HG03108 (cell line): Measurements from ENCODE around the gene FAM124A.

ENCODE experiments used
- ATAC-seq: cut with Tn5 transposase; IDR thresholded peaks from one replicate; pipeline ENCODE4 v1.9.1; 2021; ENCODE audit warnings: moderate library complexity; ENCODE audit not compliant: unreplicated experiment

FAM124A gene

GRCh38 chr13:51220706-51221105 is 1.5 kb upstream of the FAM124A start:
- no peak for ATAC-seq

DNA sequence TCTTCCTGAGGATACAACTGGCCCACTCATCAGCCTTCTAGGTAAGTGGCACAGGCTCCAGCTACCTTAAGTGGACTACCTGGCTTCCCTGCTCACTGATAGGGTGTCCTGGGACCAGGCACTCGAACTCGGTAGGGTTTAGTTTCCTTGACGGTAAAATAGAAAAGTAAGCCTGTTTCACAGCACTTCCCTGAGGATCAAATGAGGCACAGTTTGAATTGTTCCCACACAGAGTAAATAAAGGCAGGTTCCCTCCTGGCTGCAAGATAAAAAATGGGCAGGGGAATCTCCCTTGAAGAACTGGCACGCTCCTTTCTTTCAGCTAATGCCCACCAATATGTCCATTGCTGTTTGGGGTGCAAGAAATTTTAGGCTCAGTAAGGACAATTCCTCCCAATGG is 1.1 kb upstream of the FAM124A start:
- ATAC-seq: no peak

- no peak for ATAC-seq
Measured at GRCh38 chr13:51221674-51222036, 543 bp upstream of the FAM124A start.

GRCh38 chr13:51222686-51223559 is 725 bp downstream of the FAM124A start:
- ATAC-seq: no peak

DNA sequence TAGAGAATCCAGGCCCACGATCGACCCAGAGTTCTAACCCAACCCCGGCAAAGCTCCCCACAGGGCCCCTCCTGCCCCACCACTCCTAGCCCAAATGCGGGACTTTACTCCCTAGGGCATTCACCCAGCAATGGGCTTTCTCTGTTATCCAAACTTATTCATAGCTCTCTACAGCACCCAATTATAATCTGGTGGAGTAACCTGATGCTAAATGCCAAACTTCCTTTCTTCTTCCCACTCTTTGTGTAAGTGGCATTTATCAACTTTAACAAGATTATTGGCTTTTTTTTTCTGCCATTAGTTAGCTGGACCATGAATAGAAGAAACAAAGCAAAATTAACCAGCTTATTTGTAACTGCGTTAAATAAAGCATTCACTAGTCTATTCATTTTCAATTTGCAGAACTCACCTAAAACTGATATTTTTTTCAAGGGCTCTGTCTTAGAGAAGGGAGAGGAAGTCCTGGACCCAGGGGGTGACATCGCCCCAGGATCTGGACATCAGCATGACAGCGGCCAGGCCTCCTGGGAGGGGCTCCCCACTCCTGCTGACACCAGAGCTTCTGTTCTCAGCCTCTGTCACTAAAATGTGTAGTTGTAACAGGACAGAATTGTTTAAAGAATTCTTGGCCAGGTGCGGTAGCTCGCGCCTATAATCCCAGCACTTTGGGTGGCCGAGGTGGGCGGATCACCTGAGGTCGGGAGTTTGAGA is 1.5 kb downstream of the FAM124A start:
- ATAC-seq: no peak

GRCh38 chr13:51225029-51225428 is 2.8 kb downstream of the FAM124A start:
- no peak for ATAC-seq

- ATAC-seq: no peak
Measured at GRCh38 chr13:51227404-51227803, 5.2 kb downstream of the FAM124A start.

DNA sequence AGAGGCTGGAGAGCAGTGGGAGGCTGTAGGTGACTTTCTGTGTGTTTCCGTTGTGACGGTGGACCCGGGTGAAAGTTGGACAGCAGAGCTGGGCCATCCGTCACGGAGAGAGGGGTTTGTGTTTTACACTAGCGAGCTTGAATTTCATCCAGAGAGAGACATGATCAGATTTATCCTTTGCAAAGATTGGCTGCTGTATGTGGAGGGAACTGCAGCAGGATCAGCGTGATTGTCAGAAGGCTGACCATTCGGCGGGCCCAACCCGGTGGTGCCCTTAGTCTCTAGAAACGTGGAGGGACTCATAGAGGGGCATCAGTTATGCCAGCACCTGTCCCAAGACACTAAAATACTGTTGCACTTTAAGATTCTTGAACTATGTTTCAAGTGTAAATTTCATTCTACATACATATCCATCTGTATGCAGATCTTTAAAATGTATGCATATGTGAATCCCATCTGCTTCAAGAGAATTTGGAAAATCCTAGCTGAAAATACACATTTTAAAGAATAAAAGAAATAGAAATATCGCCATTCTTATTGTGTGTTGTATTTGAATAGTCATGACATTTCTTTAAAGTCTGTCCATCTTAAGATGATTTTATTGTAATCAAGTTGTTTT is 7.0 kb downstream of the FAM124A start:
- no peak for ATAC-seq

DNA sequence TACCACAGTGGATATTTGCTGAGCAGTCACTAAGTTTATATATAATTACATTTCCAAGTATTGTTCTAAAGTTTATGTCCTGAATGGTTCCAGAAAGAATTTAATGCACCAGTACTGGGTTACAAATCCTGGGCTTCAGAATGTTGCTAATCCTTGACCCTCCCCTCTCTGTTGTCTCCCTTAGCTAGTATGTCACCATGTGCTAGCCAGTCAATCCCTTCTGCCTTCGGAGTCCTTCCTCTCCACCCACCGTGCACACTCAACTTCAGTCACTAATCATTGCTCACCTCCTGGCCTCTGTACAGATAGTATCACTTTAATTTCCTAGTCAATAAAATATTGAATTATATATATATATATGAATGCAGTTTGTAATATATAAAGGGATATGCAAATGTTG is 7.5 kb downstream of the FAM124A start:
- ATAC-seq: no peak

- ATAC-seq: no peak
Measured at GRCh38 chr13:51230477-51231105, 8.4 kb downstream of the FAM124A start.

DNA sequence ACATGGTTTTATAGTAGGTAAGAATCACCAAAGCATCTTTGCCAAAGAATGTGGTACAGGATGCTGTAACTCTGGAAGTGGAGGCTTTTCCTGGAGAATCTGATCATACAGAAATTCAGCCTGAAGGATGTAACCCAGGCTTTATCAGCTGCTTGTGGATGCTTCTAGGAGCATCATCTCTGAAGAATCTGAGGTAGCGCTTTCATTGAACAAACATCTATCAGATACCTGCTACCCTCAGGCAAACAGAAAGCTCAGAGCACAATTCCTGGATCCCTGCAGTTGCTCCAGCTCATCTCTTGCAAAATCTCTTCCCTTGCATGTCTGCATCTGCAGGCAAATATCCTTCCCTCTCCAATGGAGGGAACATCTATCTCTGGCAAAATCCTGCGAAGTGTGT is 9.3 kb downstream of the FAM124A start:
- no peak for ATAC-seq

DNA sequence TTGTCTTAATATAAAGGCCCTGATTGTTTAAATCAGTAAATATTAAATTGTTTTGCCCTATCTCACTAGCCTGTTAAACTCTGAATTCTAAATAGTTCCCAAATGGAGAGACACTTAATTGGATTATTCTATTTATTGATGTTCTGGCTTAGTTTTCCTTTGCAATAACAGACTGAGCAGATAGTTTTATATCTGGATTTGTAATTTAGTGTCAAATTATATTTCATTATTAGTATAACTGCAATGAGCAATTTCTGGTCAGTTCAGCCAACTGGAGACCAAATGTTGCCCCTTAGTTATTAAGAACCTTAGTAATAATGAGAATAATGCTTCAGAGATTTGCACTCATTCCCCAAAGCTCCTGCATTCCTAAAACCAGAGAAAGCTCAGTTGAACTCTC is 10.1 kb downstream of the FAM124A start:
- ATAC-seq: no peak

- no peak for ATAC-seq
Measured at GRCh38 chr13:51233117-51233826, 11.1 kb downstream of the FAM124A start.

GRCh38 chr13:51234676-51235075 is 12.5 kb downstream of the FAM124A start:
- no peak for ATAC-seq

- no peak for ATAC-seq
Measured at GRCh38 chr13:51235186-51235585, 13.0 kb downstream of the FAM124A start.

GRCh38 chr13:51235756-51236490 is 13.7 kb downstream of the FAM124A start:
- ATAC-seq: no peak

DNA sequence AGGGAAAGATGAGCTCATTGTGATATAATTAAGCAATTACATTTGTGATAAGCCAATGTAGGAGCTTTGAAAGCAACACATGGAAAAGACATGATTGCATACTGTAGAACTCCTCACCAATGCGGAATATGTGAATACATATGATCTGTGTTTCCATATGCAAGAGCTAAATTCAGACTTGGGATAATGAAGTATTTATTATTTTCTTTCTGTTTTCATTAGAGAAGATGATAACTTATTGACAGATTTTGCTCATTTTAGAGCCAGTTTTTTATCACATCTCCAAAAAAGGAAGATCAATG is 14.2 kb downstream of the FAM124A start:
- no peak for ATAC-seq

DNA sequence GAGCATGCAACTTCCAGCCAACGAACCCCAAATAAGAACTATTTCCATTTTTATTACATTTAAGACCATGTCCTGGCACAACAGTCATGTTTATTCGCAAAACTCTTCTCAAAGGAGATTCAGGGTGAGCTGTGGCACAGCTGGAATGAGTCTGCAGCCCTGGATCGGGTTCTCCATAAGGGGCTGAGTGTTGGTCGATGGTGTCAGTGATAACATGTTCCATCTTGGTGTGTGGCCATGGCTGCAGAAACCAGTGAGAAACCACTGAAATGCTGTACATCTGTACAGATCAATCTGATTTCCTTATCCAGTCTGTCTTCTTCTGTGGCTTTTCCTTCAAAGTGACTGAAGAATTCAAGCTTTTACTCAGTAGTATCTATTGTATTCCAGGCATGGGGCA is 15.2 kb downstream of the FAM124A start:
- ATAC-seq: no peak

GRCh38 chr13:51237887-51238286 is 15.7 kb downstream of the FAM124A start:
- ATAC-seq: no peak

GRCh38 chr13:51240178-51240577 is 18.0 kb downstream of the FAM124A start:
- ATAC-seq: no peak
